Endothelial cell of umbilical vein (primary cell): ENCODE data around the gene EZH1.

ENCODE experiments used
- EZH2 ChIP-seq: IDR thresholded peaks from 2 replicates; pipeline ENCODE4 v1.6.1; 2012; ENCODE audit warnings: borderline replicate concordance, low read depth, mild to moderate bottlenecking, moderate library complexity, low read length, inconsistent platforms; ENCODE audit not compliant: severe bottlenecking
- GATA2 ChIP-seq: IDR thresholded peaks from 2 replicates; pipeline ENCODE4 v1.7.0; 2011; ENCODE audit warnings: low read depth, mild to moderate bottlenecking, moderate library complexity, mixed read lengths, low read length; ENCODE audit not compliant: insufficient read length, insufficient read depth
- JUN ChIP-seq: IDR thresholded peaks from 2 replicates; pipeline ENCODE4 v1.6.1; 2011; ENCODE audit warnings: borderline replicate concordance, low read depth; ENCODE audit not compliant: insufficient read length, insufficient read depth
- MYC ChIP-seq: IDR thresholded peaks from one replicate; pipeline ENCODE4 v1.6.1; 2011; ENCODE audit warnings: mild to moderate bottlenecking, low read depth, low read length
- POLR2A ChIP-seq: IDR thresholded peaks from 2 replicates; pipeline ENCODE4 v1.6.1; 2012; ENCODE audit warnings: low read depth, mild to moderate bottlenecking, control low read depth, low read length
- POLR2AphosphoS5 ChIP-seq: IDR thresholded peaks from 2 replicates; pipeline ENCODE4 v1.6.1; 2012; ENCODE audit warnings: low read depth, mild to moderate bottlenecking, control low read depth, low read length, moderate library complexity; ENCODE audit not compliant: insufficient read depth
- TF ChIP-seq, protein P1 (sequence below), 2 donors: IDR thresholded peaks; 1 replicate in 1 of 2; 2 replicates in 1 of 2; pipeline ENCODE4 v1.5.1; 2011; ENCODE audit warnings: low read length in 2 of 2, mild to moderate bottlenecking in 2 of 2, moderate library complexity in 2 of 2, control low read depth in 1 of 2, inconsistent platforms in 1 of 2, low read depth in 1 of 2; ENCODE audit not compliant: insufficient read depth in 1 of 2; ENCODE audit errors: extremely low read depth in 1 of 2
- TF ChIP-seq, protein P2 (sequence below): IDR thresholded peaks from 2 replicates; pipeline ENCODE4 v1.6.1; 2011; ENCODE audit not compliant: insufficient read depth, insufficient read length

DNA sequence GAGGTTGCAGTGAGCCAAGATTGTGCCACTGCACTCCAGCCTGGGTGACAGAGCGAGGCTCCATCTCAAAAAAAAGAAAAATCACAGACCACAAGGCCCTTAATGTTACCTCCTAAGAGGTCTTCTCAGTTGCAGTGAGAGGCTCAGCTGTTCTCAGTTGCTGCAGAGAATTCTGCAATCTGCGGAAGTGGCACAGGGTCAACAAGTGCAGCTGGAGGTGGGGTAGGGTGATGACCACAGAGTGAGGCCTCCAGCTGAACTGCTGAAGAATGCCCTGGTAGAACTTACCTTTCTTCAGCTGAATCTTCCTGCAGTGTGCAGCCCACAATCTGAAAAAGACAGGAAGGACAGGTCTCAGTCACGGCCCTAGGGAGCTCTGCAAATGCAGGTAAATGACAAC, 36.3 kb downstream of the EZH1 start:
- no peak for TF ChIP-seq JUN
- TF ChIP-seq, protein P1, sequence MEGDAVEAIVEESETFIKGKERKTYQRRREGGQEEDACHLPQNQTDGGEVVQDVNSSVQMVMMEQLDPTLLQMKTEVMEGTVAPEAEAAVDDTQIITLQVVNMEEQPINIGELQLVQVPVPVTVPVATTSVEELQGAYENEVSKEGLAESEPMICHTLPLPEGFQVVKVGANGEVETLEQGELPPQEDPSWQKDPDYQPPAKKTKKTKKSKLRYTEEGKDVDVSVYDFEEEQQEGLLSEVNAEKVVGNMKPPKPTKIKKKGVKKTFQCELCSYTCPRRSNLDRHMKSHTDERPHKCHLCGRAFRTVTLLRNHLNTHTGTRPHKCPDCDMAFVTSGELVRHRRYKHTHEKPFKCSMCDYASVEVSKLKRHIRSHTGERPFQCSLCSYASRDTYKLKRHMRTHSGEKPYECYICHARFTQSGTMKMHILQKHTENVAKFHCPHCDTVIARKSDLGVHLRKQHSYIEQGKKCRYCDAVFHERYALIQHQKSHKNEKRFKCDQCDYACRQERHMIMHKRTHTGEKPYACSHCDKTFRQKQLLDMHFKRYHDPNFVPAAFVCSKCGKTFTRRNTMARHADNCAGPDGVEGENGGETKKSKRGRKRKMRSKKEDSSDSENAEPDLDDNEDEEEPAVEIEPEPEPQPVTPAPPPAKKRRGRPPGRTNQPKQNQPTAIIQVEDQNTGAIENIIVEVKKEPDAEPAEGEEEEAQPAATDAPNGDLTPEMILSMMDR (IDR thresholded peaks at IDR 0.05; ENCODE audit: extremely low read depth in 1 of 2, insufficient read depth in 1 of 2, low read depth in 1 of 2, low read length in 2 of 2) = no peak
- no peak for TF ChIP-seq EZH2
- no peak for TF ChIP-seq GATA2
- TF ChIP-seq, protein P2, sequence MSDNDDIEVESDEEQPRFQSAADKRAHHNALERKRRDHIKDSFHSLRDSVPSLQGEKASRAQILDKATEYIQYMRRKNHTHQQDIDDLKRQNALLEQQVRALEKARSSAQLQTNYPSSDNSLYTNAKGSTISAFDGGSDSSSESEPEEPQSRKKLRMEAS = no peak
- TF ChIP-seq POLR2A = no peak
- TF ChIP-seq POLR2AphosphoS5 = no peak
- no peak for TF ChIP-seq MYC
